Aorta (tissue), 5 donors: ENCODE measurements around the gene CHTOP. TPM values are rescaled to one million over a fixed set of nuclear protein-coding genes. Genes with fewer than 3 reads are reported as not detected.
A peak's percentile ranks its signal among the peaks of the same experiment; 100 is the strongest.

ENCODE experiments used
- ATAC-seq: fragments of 200-7000 bp; cut with Tn5 transposase; one replicate; pipeline ENCODE4 v1.9.1; 2022; ENCODE audit warnings: moderate library complexity; ENCODE audit not compliant: low FRiP score
- DNase-seq, 2 donors: peaks; one replicate each; pipeline ENCODE4 v3.0.0-alpha.2; 2020
- H3K27ac ChIP-seq, 2 donors: one replicate each; pipeline ENCODE4 v1.5.1; 2013; ENCODE audit warnings: low read length in 2 of 2, mild to moderate bottlenecking in 2 of 2, moderate library complexity in 2 of 2, control low read depth in 1 of 2, inconsistent platforms in 1 of 2, low read depth in 1 of 2
- H3K27me3 ChIP-seq, 2 donors: one replicate each; pipeline ENCODE4 v1.6.1; 2013; ENCODE audit warnings: control low read depth in 1 of 2, low read length in 1 of 2, mild to moderate bottlenecking in 1 of 2, moderate library complexity in 1 of 2; ENCODE audit not compliant: insufficient read depth in 2 of 2, control insufficient read depth in 1 of 2
- H3K36me3 ChIP-seq, 2 donors: one replicate each; pipeline ENCODE4 v1.6.1; 2013; ENCODE audit warnings: control low read depth in 1 of 2, low read length in 1 of 2, mild to moderate bottlenecking in 1 of 2; ENCODE audit not compliant: insufficient read depth in 2 of 2, control insufficient read depth in 1 of 2
- H3K4me1 ChIP-seq, 2 donors: one replicate each; pipeline ENCODE4 v1.6.1; 2013; ENCODE audit warnings: low read length in 2 of 2, control low read depth in 1 of 2, mild to moderate bottlenecking in 1 of 2, moderate library complexity in 1 of 2; ENCODE audit not compliant: insufficient read depth in 2 of 2, control insufficient read depth in 1 of 2
- H3K4me3 ChIP-seq, 2 donors: one replicate each; pipeline ENCODE4 v1.5.1; 2013; ENCODE audit warnings: low read length in 2 of 2, control low read depth in 1 of 2, mild to moderate bottlenecking in 1 of 2
- H3K9me3 ChIP-seq: one replicate; pipeline ENCODE4 v1.6.1; 2013; ENCODE audit warnings: mild to moderate bottlenecking, low read length; ENCODE audit not compliant: control insufficient read depth
- WGBS, 2 donors: extraction: QIAGEN DNeasy Blood & Tissue Kit; methylation state at CpG; one replicate each; pipeline ENCODE4 v1.1.7; 2013; 5-methylcytosine and 5-hydroxymethylcytosine counted together
- intact Hi-C, 2 donors: fragments of 100-400 bp; cut with DNase I; formaldehyde crosslinking; loops; one replicate each; pipeline versions ENCODE4 v1.14.2 to v1.15.0; 2022
- polyA plus RNA-seq, 2 donors: library from polyadenylated mRNA; stranded (reverse); fragments of 200-250 nt; gene quantifications; one replicate each; pipeline ENCODE4 v1.2.3, GENCODE V29; 2013
- total RNA-seq, 2 donors: library from RNA; stranded (reverse); fragmentation: NEBNext Ultra II Directional; extraction: Animal tissue kit (Norgen Biotek cat#: 25700); gene quantifications; one replicate each; pipeline ENCODE4 v1.2.1, GENCODE V29; 2021
- donor health status: healthy with polysubstance abuse.
- donor health status: Bipolar disorder and iron deficiency.
- donor health status: DM: no; HTN: no; CAD: no.
- donor health status: DM: no; HTN: no; CAD: no.
- donor health status: DM: yes; HTN: yes; CAD: no.

Gene CHTOP
- total and polyA plus RNA-seq, 4 donors: 34.4 to 57.0 (median 53.0) TPM

DNA sequence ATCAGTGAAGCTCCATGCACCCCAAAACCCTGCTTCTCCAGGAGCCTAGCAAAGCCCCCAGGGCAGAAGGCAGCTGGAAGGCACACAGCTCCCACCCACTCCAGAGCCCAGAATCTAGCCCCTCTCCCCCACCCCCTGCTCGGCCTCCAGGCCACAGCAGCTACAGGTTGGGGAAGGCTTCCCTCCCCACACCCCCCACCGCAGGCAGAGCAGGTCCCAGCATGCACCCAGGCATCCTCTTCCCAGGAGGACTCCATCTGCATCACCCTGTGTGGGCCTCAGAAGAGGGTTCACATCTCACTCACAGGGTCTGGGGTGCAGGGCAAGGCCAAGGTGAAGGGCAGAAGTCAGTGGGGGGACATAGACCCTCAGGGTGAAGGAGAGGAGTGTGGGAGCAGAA, 18.5 kb upstream of the CHTOP start:
- Histone ChIP-seq H3K4me1 (peaks cover 0 to 1% of the 10 kb centered on the region in 2 donors), H3K9me3 (no peaks in the 10 kb centered on the region), H3K27me3 (no peaks in the 10 kb centered on the region), H3K27ac (no peak overlapping the region), H3K36me3 (no peaks in the 10 kb centered on the region), H3K4me3 (no peak overlapping the region)
- no peak for ATAC-seq
- peak in 1 of 2 donors; percentile 46 for DNase-seq
- WGBS, 2 donors: 96 to 100% methylated on average over 2 of the region's 2 CpGs
- intact Hi-C loops: loop anchor here in 1 of 2 donors (5.0 kb wide), 1 partner anchor 43 kb away; no protein-coding TSS in a partner anchor

DNA sequence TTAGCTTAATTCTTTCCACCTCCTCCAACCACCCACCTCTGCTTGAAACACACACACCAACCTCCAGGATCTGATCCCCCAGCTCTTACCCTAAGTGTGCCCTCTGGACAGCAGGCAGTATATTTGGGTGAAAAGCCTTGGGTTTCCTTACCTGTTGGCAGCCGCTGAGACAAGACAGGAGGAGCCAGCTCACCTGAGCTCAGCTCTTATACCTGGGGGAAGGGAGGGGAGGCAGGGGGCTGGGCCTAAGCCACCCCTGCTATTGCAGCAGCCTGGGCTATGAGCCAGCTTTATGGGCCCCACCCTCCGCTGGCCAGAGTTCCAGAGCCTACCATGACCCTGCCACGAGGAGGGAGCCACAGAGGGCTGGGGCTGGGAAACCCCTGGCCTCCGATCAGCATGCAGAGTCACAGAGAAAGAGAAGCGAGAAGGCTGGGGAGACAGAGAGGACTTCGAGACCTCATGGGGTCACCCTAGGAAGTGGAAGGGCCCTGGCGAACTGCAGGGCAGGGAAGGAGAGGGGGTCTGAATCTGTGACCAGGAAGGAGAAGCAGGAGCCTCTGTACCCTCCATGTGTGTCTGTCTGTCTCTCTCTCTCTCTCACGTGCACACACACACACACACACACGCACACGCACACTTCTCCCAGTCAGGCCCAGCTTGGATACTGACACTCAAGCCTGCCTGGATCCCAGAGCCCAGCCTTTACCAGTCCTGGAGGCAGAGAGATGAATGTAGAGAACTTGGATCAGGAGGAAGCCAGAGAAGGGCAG, 17.5 kb upstream of the CHTOP start, which contains the start of gene S100A14:
S100A14 (minus strand) TSS at position 182 of the 773 bp plus-strand sequence. CDS start 467 bp downstream, outside the sequence.
- Histone ChIP-seq H3K27ac (no peak within 1 kb of the TSS), H3K4me1 (peaks cover 0 to 1% of the 10 kb centered on the region in 2 donors), H3K27me3 (no peaks in the 10 kb centered on the region), H3K9me3 (no peaks in the 10 kb centered on the region), H3K4me3 (no peak within 1 kb of the TSS), H3K36me3 (no peaks in the 10 kb centered on the region)
- ATAC-seq (no peak), DNase-seq (peak in 1 of 2 donors; percentile 75)
- WGBS, 2 donors: 74 to 75% methylated on average over 8 to 10 of the region's 10 CpGs
- intact Hi-C loops: loop anchor here in 1 of 2 donors (5.0 kb wide), 1 partner anchor 44 kb away; no protein-coding TSS in a partner anchor

DNA sequence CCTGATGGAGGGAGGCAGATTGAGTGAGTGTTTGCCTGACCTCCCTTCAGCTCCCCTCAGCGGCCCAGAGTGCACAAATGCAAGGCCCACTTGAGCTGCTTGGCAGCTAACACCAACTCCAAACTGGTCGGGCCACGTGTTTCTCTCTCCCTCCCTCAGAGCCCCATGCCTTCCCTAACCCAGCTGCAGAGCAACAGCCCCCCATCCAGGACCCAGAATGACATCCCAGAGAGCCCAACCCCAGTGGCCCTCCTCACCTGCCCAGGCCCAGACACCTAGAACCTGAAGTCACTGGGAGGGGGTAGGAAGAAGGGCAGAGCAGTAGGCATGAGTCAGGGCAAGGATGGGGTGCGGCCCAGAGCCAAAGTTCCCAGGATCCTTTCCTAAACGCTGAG, 17.0 kb upstream of the CHTOP start:
- Histone ChIP-seq H3K27ac (no peak overlapping the region), H3K36me3 (no peaks in the 10 kb centered on the region), H3K9me3 (no peaks in the 10 kb centered on the region), H3K27me3 (no peaks in the 10 kb centered on the region), H3K4me3 (no peak overlapping the region), H3K4me1 (peaks cover 0 to 1% of the 10 kb centered on the region in 2 donors)
- peak in 1 of 2 donors; percentile 61 for DNase-seq
- no peak for ATAC-seq
- intact Hi-C loops: loop anchor here in 1 of 2 donors (5.0 kb wide), 1 partner anchor 45 kb away; no protein-coding TSS in a partner anchor
- 69 to 80% methylated on average over 5 of the region's 5 CpGs for WGBS, 2 donors

DNA sequence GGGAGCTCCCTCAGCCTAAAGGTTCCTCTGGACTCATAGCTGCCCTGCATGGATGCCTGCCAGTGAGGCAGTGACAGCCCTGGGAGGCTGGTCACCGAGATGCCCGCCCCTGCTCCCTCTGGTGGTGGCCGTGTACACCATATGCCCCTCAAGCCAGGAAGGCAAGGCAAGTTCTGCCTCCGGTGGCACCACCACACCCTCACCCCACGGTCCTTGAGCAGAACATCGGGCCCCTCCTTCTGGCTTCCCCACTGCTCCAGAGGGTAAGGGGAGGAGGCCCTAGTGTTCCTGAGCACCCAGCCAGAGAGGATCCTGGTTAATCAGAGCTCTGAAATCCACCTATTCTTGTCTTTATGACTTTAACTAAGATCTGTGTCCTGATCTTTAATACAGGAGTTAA, 16.2 kb upstream of the CHTOP start:
- H3K36me3 ChIP-seq: no peaks in the 10 kb centered on the region
- H3K27me3 ChIP-seq: no peaks in the 10 kb centered on the region
- no peaks in the 10 kb centered on the region for H3K9me3 ChIP-seq
- ATAC-seq (peak; percentile 74), DNase-seq (peak; percentile 87 to 93)
- H3K4me3 ChIP-seq: no peak overlapping the region
- intact Hi-C loops: loop anchor here in 1 of 2 donors (5.0 kb wide), 1 partner anchor 45 kb away; no protein-coding TSS in a partner anchor
- WGBS, 2 donors: 3 to 43% methylated on average over 6 of the region's 6 CpGs
- H3K27ac ChIP-seq: no peak overlapping the region
- H3K4me1 ChIP-seq: peaks cover 0 to 1% of the 10 kb centered on the region in 2 donors

DNA sequence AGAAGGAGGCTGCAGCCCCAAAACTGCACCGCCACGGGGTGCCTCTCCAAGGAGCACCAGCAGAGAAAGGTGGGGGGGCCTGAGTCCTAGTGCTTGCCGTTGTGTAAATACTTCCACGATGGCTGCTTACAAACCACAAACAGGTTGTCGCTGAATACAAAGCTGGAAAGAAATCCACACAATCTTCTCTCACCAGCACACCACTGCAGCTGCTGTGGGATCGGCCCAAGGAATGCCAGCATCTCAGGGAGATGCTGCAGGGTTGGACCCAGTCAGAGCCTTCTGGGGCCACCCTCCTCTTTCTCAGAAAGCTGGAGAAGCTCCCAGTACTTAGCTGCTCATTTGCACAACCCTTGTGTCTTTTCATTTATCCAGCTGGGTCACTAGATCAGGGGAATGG, 14.7 kb upstream of the CHTOP start:
- H3K9me3 ChIP-seq: no peaks in the 10 kb centered on the region
- H3K27ac ChIP-seq: no peak overlapping the region
- no peaks in the 10 kb centered on the region for H3K27me3 ChIP-seq
- H3K4me1 ChIP-seq: peaks cover 0 to 1% of the 10 kb centered on the region in 2 donors
- H3K4me3 ChIP-seq: no peak overlapping the region
- WGBS, 2 donors: 97 to 98% methylated on average over 6 of the region's 6 CpGs
- ATAC-seq (no peak), DNase-seq (peak in 1 of 2 donors; percentile 32)
- H3K36me3 ChIP-seq: no peaks in the 10 kb centered on the region
- intact Hi-C loops: loop anchor here in 1 of 2 donors (5.0 kb wide), 1 partner anchor 47 kb away; no protein-coding TSS in a partner anchor

DNA sequence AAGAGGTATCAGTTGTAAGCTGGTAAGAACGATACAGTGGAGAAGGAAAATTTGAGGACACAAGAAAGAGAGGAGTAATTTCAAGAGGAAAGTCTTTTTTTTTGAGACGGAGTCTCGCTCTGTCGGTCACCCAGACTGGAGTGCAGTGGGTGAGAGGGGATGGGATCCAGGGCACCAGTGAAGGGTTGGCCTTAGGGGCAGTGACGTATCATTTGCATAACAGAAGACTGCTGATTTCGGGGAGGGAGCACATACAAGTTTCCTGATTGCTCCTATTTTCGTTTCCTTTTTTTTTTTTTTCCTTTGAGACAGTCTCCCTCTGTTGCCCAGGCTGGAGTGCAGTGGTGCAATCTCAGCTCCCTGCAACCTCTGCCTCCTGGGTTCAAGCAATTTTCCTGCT, 10.8 kb upstream of the CHTOP start:
- Histone ChIP-seq H3K36me3 (no peaks in the 10 kb centered on the region), H3K9me3 (no peaks in the 10 kb centered on the region), H3K27me3 (no peaks in the 10 kb centered on the region), H3K27ac (no peak overlapping the region), H3K4me3 (no peak overlapping the region), H3K4me1 (no peaks in the 10 kb centered on the region)
- intact Hi-C loops: no loop called here
- ATAC-seq (no peak), DNase-seq (no peak)
- 82 to 83% methylated on average over 7 of the region's 7 CpGs for WGBS, 2 donors

DNA sequence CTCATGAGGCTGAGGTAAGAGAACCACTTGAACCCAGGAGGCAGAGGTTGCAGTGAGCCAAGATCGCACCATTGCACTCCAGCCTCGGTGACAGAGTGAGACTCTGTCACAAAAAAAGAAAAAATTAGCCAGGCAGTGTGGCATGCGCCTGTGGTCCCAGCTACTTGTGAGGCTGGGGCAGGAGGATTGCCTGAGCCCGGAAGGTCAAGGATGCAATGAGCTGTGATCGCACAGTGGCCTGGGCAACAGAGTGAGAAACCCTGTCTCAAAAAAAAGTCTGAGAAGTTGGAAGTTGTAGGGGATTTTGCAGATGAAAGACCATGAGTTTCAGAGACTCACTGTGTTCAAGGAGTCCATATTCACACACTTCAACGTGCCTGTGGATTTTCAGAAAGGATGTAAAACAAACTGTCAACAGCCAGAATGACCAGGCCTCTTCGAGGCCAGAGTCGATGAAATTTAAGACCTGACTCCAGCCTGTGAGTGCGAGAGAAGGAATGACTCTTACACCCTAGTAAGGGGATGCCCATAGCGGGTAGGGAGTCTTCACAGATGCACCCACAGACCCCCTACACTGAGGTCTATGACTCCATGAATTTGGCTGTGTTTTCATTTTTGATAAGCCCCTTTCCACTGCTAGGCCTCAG, 8.8 kb upstream of the CHTOP start:
- WGBS, 2 donors: 83 to 85% methylated on average over 10 of the region's 10 CpGs
- Histone ChIP-seq H3K9me3 (no peaks in the 10 kb centered on the region), H3K27ac (no peak overlapping the region), H3K4me1 (no peaks in the 10 kb centered on the region), H3K36me3 (no peaks in the 10 kb centered on the region), H3K27me3 (no peaks in the 10 kb centered on the region), H3K4me3 (no peak overlapping the region)
- intact Hi-C loops: loop anchor here in 1 of 2 donors (5.0 kb wide), 1 partner anchor 118 kb away; no protein-coding TSS in a partner anchor
- ATAC-seq (no peak), DNase-seq (peak in 1 of 2 donors; percentile 30)

DNA sequence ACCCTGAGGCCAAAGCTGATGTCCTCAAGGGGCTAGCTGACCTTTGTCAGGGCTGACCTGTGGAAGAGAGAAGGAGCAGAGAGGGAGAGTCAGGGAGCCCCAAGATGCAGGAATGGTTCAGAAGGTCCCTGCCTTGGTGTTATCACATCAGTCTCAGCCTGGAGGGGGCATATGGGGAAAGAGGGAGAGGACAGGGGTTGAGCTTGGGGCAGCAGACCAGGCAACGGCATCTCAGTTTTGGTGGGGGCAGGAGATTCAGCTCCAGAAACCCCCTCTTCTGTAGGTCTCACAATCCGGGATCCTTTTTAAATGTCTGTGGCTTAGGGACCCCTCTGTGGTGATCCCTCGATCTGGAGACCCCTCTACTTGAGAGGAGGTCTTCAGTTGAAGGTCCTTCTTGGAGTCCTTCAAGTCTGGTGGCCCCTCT, 7.4 kb upstream of the CHTOP start:
- Histone ChIP-seq H3K36me3 (no peaks in the 10 kb centered on the region), H3K27ac (peak overlapping the region; percentile 64 to 85), H3K27me3 (no peaks in the 10 kb centered on the region), H3K4me3 (peak overlapping the region; percentile 32 to 39), H3K9me3 (no peaks in the 10 kb centered on the region), H3K4me1 (no peaks in the 10 kb centered on the region)
- WGBS, 2 donors: 28 to 31% methylated on average over 3 of the region's 3 CpGs
- DNase-seq (peak in 1 of 2 donors; percentile 46), ATAC-seq (no peak)
- intact Hi-C loops: loop anchor here in 1 of 2 donors (5.0 kb wide), 1 partner anchor 119 kb away; no protein-coding TSS in a partner anchor
